WTC11 (cell line): ENCODE data around the gene MIDN. TPM values are rescaled to one million over a fixed set of nuclear protein-coding genes. Genes with fewer than 3 reads are reported as not detected.

Experiments used
- ATAC-seq: fragments of 200-7000 bp; cut with Tn5 transposase; 2 replicates; pipeline ENCODE4 v1.10.0; 2021; ENCODE audit warnings: mild to moderate bottlenecking, moderate library complexity
- CTCF ChIA-PET: fragments of 300-600 bp; sonication (Branson Sonifier 250); formaldehyde crosslinking; loops from one replicate; lab custom pipeline; 2021; ENCODE audit warnings: antibody characterized with exemption; lab: Charles Lee
- POLR2A ChIA-PET: fragments of 350-600 bp; sonication (Branson Sonifier 250); formaldehyde crosslinking; loops from one replicate; lab custom pipeline; 2021; ENCODE audit warnings: antibody characterized with exemption; lab: Charles Lee
- DNase-seq: peaks from one replicate; pipeline ENCODE4 v3.0.0; 2021; ENCODE audit warnings: low spot score
- H3K27ac Mint-ChIP-seq: 2 replicates; pipeline ENCODE4 v1.8.0; 2021; ENCODE audit warnings: mixed read lengths
- H3K27me3 Mint-ChIP-seq: 2 replicates; pipeline ENCODE4 v1.8.0; 2021; ENCODE audit warnings: low read depth, mild to moderate bottlenecking, moderate library complexity, mixed read lengths
- H3K36me3 Mint-ChIP-seq: 2 replicates; pipeline ENCODE4 v1.8.0; 2021; ENCODE audit warnings: mixed read lengths
- H3K4me1 Mint-ChIP-seq: 2 replicates; pipeline ENCODE4 v1.8.0; 2022; ENCODE audit warnings: mixed read lengths
- H3K4me3 Mint-ChIP-seq: 2 replicates; pipeline ENCODE4 v1.8.0; 2021; ENCODE audit warnings: mild to moderate bottlenecking, moderate library complexity, mixed read lengths
- H3K9me3 Mint-ChIP-seq: 2 replicates; pipeline ENCODE4 v1.8.0; 2021; ENCODE audit warnings: mixed read lengths
- FOXP1 ChIP-seq: sonication (generic); formaldehyde crosslinking; IDR thresholded peaks from 2 replicates; pipeline ENCODE4 v1.8.0; 2022; ENCODE audit warnings: missing genetic modification reagents, mild to moderate bottlenecking, moderate library complexity, borderline replicate concordance
- FOXP4 ChIP-seq: sonication (generic); formaldehyde crosslinking; IDR thresholded peaks from 2 replicates; pipeline ENCODE4 v1.8.0; 2022; ENCODE audit warnings: mild to moderate bottlenecking, missing genetic modification reagents
- KAT7 ChIP-seq: sonication (generic); formaldehyde crosslinking; IDR thresholded peaks from 2 replicates; pipeline ENCODE4 v1.8.1; 2023; ENCODE audit warnings: missing genetic modification reagents, mild to moderate bottlenecking, borderline replicate concordance
- MXD4 ChIP-seq: fragments of 250-450 bp; sonication (Bioruptor Pico); IDR thresholded peaks from 2 replicates; pipeline ENCODE4 v1.8.0; 2021; ENCODE audit warnings: mild to moderate bottlenecking, moderate library complexity, borderline replicate concordance
- NR1H2 ChIP-seq: sonication (generic); formaldehyde crosslinking; IDR thresholded peaks from 2 replicates; pipeline ENCODE4 v1.9.0; 2021; ENCODE audit warnings: mild to moderate bottlenecking, moderate library complexity, missing genetic modification reagents
- PRDM15 ChIP-seq: sonication (generic); formaldehyde crosslinking; IDR thresholded peaks from 2 replicates; pipeline ENCODE4 v1.8.0; 2022; ENCODE audit warnings: missing genetic modification reagents
- PREB ChIP-seq: sonication (generic); formaldehyde crosslinking; IDR thresholded peaks from 2 replicates; pipeline ENCODE4 v1.8.1; 2022; ENCODE audit warnings: mild to moderate bottlenecking, missing genetic modification reagents, moderate library complexity, borderline replicate concordance
- TCF7 ChIP-seq: sonication (generic); formaldehyde crosslinking; IDR thresholded peaks from 2 replicates; pipeline ENCODE4 v1.8.0; 2022; ENCODE audit warnings: mild to moderate bottlenecking, low read depth, missing genetic modification reagents, moderate library complexity
- ZNF425 ChIP-seq: fragments of 250-450 bp; sonication (Bioruptor Pico); conservative IDR thresholded peaks from 2 replicates; pipeline ENCODE4 v1.9.0; 2021; ENCODE audit warnings: mild to moderate bottlenecking
- ZSCAN18 ChIP-seq: fragments of 250-450 bp; sonication (Bioruptor Pico); IDR thresholded peaks from 2 replicates; pipeline ENCODE4 v2.1.2; 2022; ENCODE audit warnings: mild to moderate bottlenecking, moderate library complexity
- total RNA-seq: library from RNA; stranded (reverse); gene quantifications from 3 replicates; pipeline ENCODE4 v1.2.3, GENCODE V29; 2021

MIDN gene
- total RNA-seq, 1 experiment from 2014 or later: 189 TPM

- POLR2A ChIA-PET: no interaction called here
These were observed 29.4 kb upstream of the MIDN start for GRCh38 chr19:1218751-1219567.

GRCh38 chr19:1219786-1220476 is 28.5 kb upstream of the MIDN start:
- CTCF ChIA-PET: interaction anchor here (0.6 to 4.0 kb wide), 9 partner anchors 8 to 155 kb away, joined by 3 to 26 read pairs (median 4); partner anchors contain the start of genes ARHGAP45 and CIRBP
- H3K36me3 Mint-ChIP-seq: peaks cover 3% of the 10 kb centered on the region; the same call in 1 of the 2 replicates
- H3K4me1 Mint-ChIP-seq: peaks cover 17% of the 10 kb centered on the region
- H3K27me3 Mint-ChIP-seq: no peaks in the 10 kb centered on the region
- no peaks in the 10 kb centered on the region for H3K9me3 Mint-ChIP-seq
- TF ChIP-seq MXD4 (no peak), ZSCAN18 (no peak), ZNF425 (CRISPR knock-in tag) (no peak), NR1H2 (CRISPR knock-in tag) (no peak), FOXP1 (no peak), FOXP4 (CRISPR knock-in tag) (no peak), PREB (CRISPR knock-in tag) (no peak), PRDM15 (CRISPR knock-in tag) (no peak)
- TF ChIP-seq, all 79 proteins: peak for 0
- H3K4me3 Mint-ChIP-seq: no peak overlapping the region
- no peak for ATAC-seq
- no peak overlapping the region for H3K27ac Mint-ChIP-seq
- no peak for DNase-seq
- POLR2A ChIA-PET: no interaction called here

More at GRCh38 chr19:1218751-1219567, 29.4 kb upstream of the MIDN start:
- CTCF ChIA-PET: interaction anchor here (0.6 to 2.6 kb wide), 13 partner anchors 9 to 195 kb away, joined by 3 to 28 read pairs (median 5); partner anchors contain the start of gene CBARP
- no peak overlapping the region for H3K4me3 Mint-ChIP-seq
- peaks cover 3% of the 10 kb centered on the region; the same call in 1 of the 2 replicates for H3K36me3 Mint-ChIP-seq
- H3K4me1 Mint-ChIP-seq: peaks cover 22% of the 10 kb centered on the region
- ATAC-seq: no peak
- TF ChIP-seq TCF7 (no peak), KAT7 (CRISPR knock-in tag) (no peak)
- no peak overlapping the region for H3K27ac Mint-ChIP-seq
- no peaks in the 10 kb centered on the region for H3K9me3 Mint-ChIP-seq
- H3K27me3 Mint-ChIP-seq: no peaks in the 10 kb centered on the region
- DNase-seq: no peak
